PC-9 (cell line): ENCODE results near the gene MORN4. TPM values are rescaled to one million over a fixed set of nuclear protein-coding genes. Genes with fewer than 3 reads are reported as not detected.

Source experiments
- BruUV-seq: library from RNA; stranded (reverse); fragments of 400-500 nt; replicated peaks from 2 replicates; lab custom pipeline; 2021; lab: Mats Ljungman, UMichigan
- CTCF ChIA-PET: fragments of 300-600 bp; sonication (Branson Sonifier 250); formaldehyde crosslinking; loops from one replicate; lab custom pipeline; 2022; ENCODE audit warnings: antibody characterized with exemption; lab: Charles Lee
- POLR2A ChIA-PET: fragments of 300-600 bp; sonication (Branson Sonifier 250); formaldehyde crosslinking; loops from one replicate; lab custom pipeline; 2022; ENCODE audit warnings: antibody characterized with exemption; ENCODE audit not compliant: unreplicated experiment; lab: Charles Lee
- DNase-seq, 2 experiments: peaks; one replicate each; pipeline versions ENCODE4 v3.0.0 to v3.0.0-alpha.2; 2015 to 2022; ENCODE audit warnings: mixed read lengths in 1 of 2
- H2AFZ ChIP-seq: fragments of 200-600 bp; sonication (generic); 2 replicates; pipeline ENCODE4 v1.8.1; 2017; ENCODE audit warnings: antibody characterized with exemption
- H3F3A ChIP-seq: fragments of 200-600 bp; sonication (generic); 2 replicates; pipeline ENCODE4 v1.8.1; 2017; ENCODE audit warnings: antibody characterized with exemption, mild to moderate bottlenecking, low read depth; ENCODE audit not compliant: insufficient read depth
- H3K27ac ChIP-seq: fragments of 200-600 bp; sonication (generic); 2 replicates; pipeline ENCODE4 v1.6.1; 2016; ENCODE audit warnings: mixed run types
- H3K27me3 ChIP-seq: fragments of 200-600 bp; sonication (generic); 2 replicates; pipeline ENCODE4 v1.6.1; 2016; ENCODE audit warnings: low read depth, mixed run types; ENCODE audit not compliant: insufficient read depth
- H3K36me3 ChIP-seq: fragments of 200-600 bp; sonication (generic); 2 replicates; pipeline ENCODE4 v1.6.1; 2016; ENCODE audit warnings: low read depth, mixed run types
- H3K4me1 ChIP-seq: fragments of 200-600 bp; sonication (generic); replicated peaks from 2 replicates; pipeline ENCODE4 v1.6.1; 2016; ENCODE audit warnings: mixed run types; ENCODE audit not compliant: insufficient read depth
- H3K4me2 ChIP-seq: fragments of 200-600 bp; sonication (generic); 2 replicates; pipeline ENCODE4 v1.6.1; 2017; ENCODE audit warnings: mixed run types
- H3K4me3 ChIP-seq: fragments of 200-600 bp; sonication (generic); 2 replicates; pipeline ENCODE4 v1.6.1; 2016; ENCODE audit warnings: mixed run types
- H3K79me2 ChIP-seq: fragments of 200-600 bp; sonication (generic); 2 replicates; pipeline ENCODE4 v1.6.1; 2017; ENCODE audit warnings: low read depth, mixed run types
- H3K9me2 ChIP-seq: fragments of 200-600 bp; sonication (generic); 2 replicates; pipeline ENCODE4 v1.8.1; 2017; ENCODE audit warnings: mild to moderate bottlenecking; ENCODE audit not compliant: insufficient read depth
- H3K9me3 ChIP-seq: fragments of 200-600 bp; sonication (generic); 2 replicates; pipeline ENCODE4 v1.8.1; 2016; ENCODE audit warnings: low read depth; ENCODE audit not compliant: insufficient read depth
- H4K20me1 ChIP-seq: fragments of 200-600 bp; sonication (generic); 2 replicates; pipeline ENCODE4 v1.8.1; 2017; ENCODE audit not compliant: insufficient read depth
- CTCF ChIP-seq: fragments of 200-600 bp; sonication (generic); conservative IDR thresholded peaks from 2 replicates; pipeline ENCODE4 v1.6.1; 2017; ENCODE audit warnings: mixed run types, antibody characterized with exemption, mild to moderate bottlenecking, moderate library complexity
- EZH2 ChIP-seq: fragments of 200-600 bp; sonication (generic); IDR thresholded peaks from 2 replicates; pipeline ENCODE4 v1.8.0; 2017; ENCODE audit warnings: antibody characterized with exemption, low read depth
- intact Hi-C: fragments of 100-400 bp; cut with micrococcal nuclease; formaldehyde crosslinking; loops from one replicate; pipeline ENCODE4 v1.10.0; 2022; ENCODE audit not compliant: unreplicated experiment
- total RNA-seq: library from RNA; stranded (reverse); gene quantifications from 2 replicates; pipeline ENCODE4 v1.2.3, GENCODE V29; 2021

Gene MORN4
- total RNA-seq, 1 experiment from 2014 or later = 10.0 TPM

GRCh38 chr10:97676770-97677581 is 43.7 kb upstream of the MORN4 start:
- POLR2A ChIA-PET = interaction anchor here (0.5 kb wide), 1 partner anchor 53 kb away, joined by 5 read pairs; no protein-coding TSS in a partner anchor
- no TSS peak for BruUV-seq
- Histone ChIP-seq H2AFZ (no peak overlapping the region), H3K27ac (no peak overlapping the region), H3K79me2 (peaks cover 13% of the 10 kb centered on the region), H3K9me2 (no peaks in the 10 kb centered on the region), H4K20me1 (no peaks in the 10 kb centered on the region), H3K27me3 (no peaks in the 10 kb centered on the region), H3K4me2 (no peak overlapping the region), H3K4me1 (no peaks in the 10 kb centered on the region), H3F3A (peaks cover 3% of the 10 kb centered on the region; the same call in 1 of the 2 replicates), H3K9me3 (no peaks in the 10 kb centered on the region), H3K36me3 (peaks cover 4% of the 10 kb centered on the region; the same call in 1 of the 2 replicates), H3K4me3 (no peak overlapping the region)
- CTCF ChIA-PET = interaction anchor here (0.6 kb wide), 2 partner anchors 10 to 53 kb away, joined by 4 to 8 read pairs; partner anchors contain the start of gene AVPI1
- intact Hi-C loops = loop anchor here (1.0 to 2.0 kb wide), 2 partner anchors 24 to 54 kb away; no protein-coding TSS in a partner anchor
- TF ChIP-seq EZH2 (no peak), CTCF (peak; percentile 81)
- DNase-seq = peak; percentile 34 to 53

GRCh38 chr10:97675222-97675621 is 41.9 kb upstream of the MORN4 start:
- no peak for TF ChIP-seq CTCF
- TF ChIP-seq EZH2 = no peak
- intact Hi-C loops = no loop called here
- peaks cover 4% of the 10 kb centered on the region; the same call in 1 of the 2 replicates for H3K36me3 ChIP-seq
- ChIA-PET POLR2A (no interaction called here), CTCF (no interaction called here)
- no peaks in the 10 kb centered on the region for H3K27me3 ChIP-seq
- H3K4me1 ChIP-seq = no peaks in the 10 kb centered on the region
- BruUV-seq = no TSS peak
- H2AFZ ChIP-seq = no peak overlapping the region
- peaks cover 3% of the 10 kb centered on the region; the same call in 1 of the 2 replicates for H3F3A ChIP-seq
- no peaks in the 10 kb centered on the region for H4K20me1 ChIP-seq
- H3K4me2 ChIP-seq = no peak overlapping the region
- no peaks in the 10 kb centered on the region for H3K79me2 ChIP-seq
- no peak for DNase-seq
- H3K9me3 ChIP-seq = no peaks in the 10 kb centered on the region
- H3K27ac ChIP-seq = no peak overlapping the region
- no peaks in the 10 kb centered on the region for H3K9me2 ChIP-seq
- H3K4me3 ChIP-seq = no peak overlapping the region

- Histone ChIP-seq H3K79me2 (no peaks in the 10 kb centered on the region), H2AFZ (no peak overlapping the region), H3K27me3 (no peaks in the 10 kb centered on the region), H3K4me3 (no peak overlapping the region), H3K9me2 (no peaks in the 10 kb centered on the region), H3F3A (peaks cover 3% of the 10 kb centered on the region; the same call in 1 of the 2 replicates), H3K9me3 (no peaks in the 10 kb centered on the region), H4K20me1 (no peaks in the 10 kb centered on the region), H3K27ac (no peak overlapping the region), H3K4me2 (no peak overlapping the region), H3K36me3 (peaks cover 4% of the 10 kb centered on the region; the same call in 1 of the 2 replicates), H3K4me1 (no peaks in the 10 kb centered on the region)
- no TSS peak for BruUV-seq
- ChIA-PET CTCF (no interaction called here), POLR2A (no interaction called here)
- intact Hi-C loops = no loop called here
- DNase-seq = peak in 1 of 2 experiments; percentile 56
- no peak for TF ChIP-seq CTCF
- no peak for TF ChIP-seq EZH2
Measured at GRCh38 chr10:97673736-97674525, 40.6 kb upstream of the MORN4 start.
